HPDE6-E6E7 (cell line): Measurements from ENCODE around the gene PCK2.

Source experiments
- DNase-seq: peaks from one replicate; pipeline ENCODE4 v3.0.0; 2011; ENCODE audit warnings: missing footprints; ENCODE audit errors: extremely low spot score

Gene PCK2

DNA sequence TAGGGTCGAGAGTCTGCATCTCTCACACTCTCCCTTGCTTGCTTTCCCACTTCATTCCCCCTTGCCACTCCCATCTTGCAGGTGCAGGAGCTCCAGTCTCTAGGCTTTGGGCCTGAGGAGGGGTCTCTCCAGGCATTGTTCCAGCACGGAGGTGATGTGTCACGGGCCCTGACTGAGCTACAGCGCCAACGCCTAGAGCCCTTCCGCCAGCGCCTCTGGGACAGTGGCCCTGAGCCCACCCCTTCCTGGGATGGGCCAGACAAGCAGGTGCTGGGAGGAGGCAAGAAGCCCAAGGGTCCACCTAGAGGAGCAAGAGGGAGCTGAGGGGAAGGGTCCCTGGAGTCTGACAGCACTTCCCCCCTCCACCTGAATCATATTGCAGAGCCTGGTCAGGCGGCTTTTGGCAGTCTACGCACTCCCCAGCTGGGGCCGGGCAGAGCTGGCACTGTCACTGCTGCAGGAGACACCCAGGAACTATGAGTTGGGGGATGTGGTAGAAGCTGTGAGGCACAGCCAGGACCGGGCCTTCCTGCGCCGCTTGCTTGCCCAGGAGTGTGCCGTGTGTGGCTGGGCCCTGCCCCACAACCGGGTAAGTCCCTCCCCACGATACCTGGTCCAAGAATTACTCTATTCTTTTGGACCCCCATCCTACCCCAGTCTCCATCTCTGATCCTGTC is 57.4 kb downstream of the PCK2 start:
- DNase-seq, result no peak
